ENCODE data around the gene KCTD16.

- TF ChIP-seq CTCF (IDR thresholded peaks at IDR 0.05; ENCODE audit: borderline replicate concordance, extremely low read depth, low read length, poor library complexity, severe bottlenecking) = no peak
- TF ChIP-seq EZH2 (IDR thresholded peaks at IDR 0.05; ENCODE audit: borderline replicate concordance, low read depth, low read length, severe bottlenecking) = no peak
Observed at GRCh38 chr5:144194144-144194543, 23.5 kb downstream of the KCTD16 start.
